NT2/D1 (cell line): ENCODE results near the gene SLMAP.

Experiments used
- DNase-seq: peaks from one replicate; pipeline ENCODE4 v3.0.0-alpha.2; 2011; ENCODE audit warnings: low read depth, low spot score
- H3K27me3 ChIP-seq: 2 replicates; pipeline ENCODE4 v1.6.0; 2011; ENCODE audit warnings: mild to moderate bottlenecking; ENCODE audit not compliant: insufficient read length, insufficient read depth
- H3K36me3 ChIP-seq: 2 replicates; pipeline ENCODE4 v1.6.1; 2011; ENCODE audit warnings: mild to moderate bottlenecking, low read length, mixed read lengths; ENCODE audit not compliant: insufficient read depth, insufficient read length
- H3K4me1 ChIP-seq: 2 replicates; pipeline ENCODE4 v1.5.1; 2011; ENCODE audit not compliant: insufficient read depth, insufficient read length
- H3K4me3 ChIP-seq: 2 replicates; pipeline ENCODE4 v1.5.1; 2011; ENCODE audit warnings: low read depth; ENCODE audit not compliant: insufficient read length
- H3K9ac ChIP-seq: 2 replicates; pipeline ENCODE4 v1.6.0; 2011; ENCODE audit warnings: low read depth; ENCODE audit not compliant: insufficient read length
- H3K9me3 ChIP-seq: 2 replicates; pipeline ENCODE4 v1.5.1; 2011; ENCODE audit warnings: mild to moderate bottlenecking, low read length; ENCODE audit not compliant: insufficient read depth
- SUZ12 ChIP-seq: IDR thresholded peaks from 2 replicates; pipeline ENCODE4 v1.6.1; 2011; ENCODE audit not compliant: insufficient read length, insufficient read depth; ENCODE audit errors: extremely low read depth
- YY1 ChIP-seq: IDR thresholded peaks from 2 replicates; pipeline ENCODE4 v1.6.1; 2011; ENCODE audit not compliant: insufficient read length, insufficient read depth
- ZNF274 ChIP-seq: IDR thresholded peaks from 2 replicates; pipeline ENCODE4 v1.6.1; 2011; ENCODE audit warnings: mild to moderate bottlenecking, low read depth, low read length

The SLMAP gene

DNA sequence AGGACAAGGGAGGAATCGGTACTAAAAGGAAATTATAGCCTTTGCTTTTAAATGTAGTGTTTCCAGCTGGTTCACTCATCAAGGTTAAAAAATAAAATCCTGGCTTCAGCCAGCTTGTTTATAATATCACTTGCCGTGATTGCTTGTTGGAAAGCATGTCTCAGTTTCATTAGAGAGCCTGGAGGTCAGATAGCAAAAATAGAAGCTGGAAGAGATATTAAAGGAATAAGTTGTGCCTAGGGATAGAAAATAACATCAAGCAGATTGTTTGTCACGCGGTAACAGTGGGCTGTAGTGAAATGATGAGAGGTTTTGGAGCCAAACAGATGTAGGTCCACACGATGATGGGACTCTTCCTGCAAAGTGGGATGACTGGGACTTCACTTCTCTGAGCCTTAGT, 17.7 kb upstream of the SLMAP start:
- H3K9ac ChIP-seq = no peak overlapping the region
- H3K27me3 ChIP-seq = no peaks in the 10 kb centered on the region
- no peak for TF ChIP-seq YY1
- TF ChIP-seq SUZ12 = no peak
- no peak for TF ChIP-seq ZNF274
- no peaks in the 10 kb centered on the region for H3K4me1 ChIP-seq
- no peak for DNase-seq
- no peaks in the 10 kb centered on the region for H3K36me3 ChIP-seq
- H3K4me3 ChIP-seq = no peak overlapping the region
- no peaks in the 10 kb centered on the region for H3K9me3 ChIP-seq

DNA sequence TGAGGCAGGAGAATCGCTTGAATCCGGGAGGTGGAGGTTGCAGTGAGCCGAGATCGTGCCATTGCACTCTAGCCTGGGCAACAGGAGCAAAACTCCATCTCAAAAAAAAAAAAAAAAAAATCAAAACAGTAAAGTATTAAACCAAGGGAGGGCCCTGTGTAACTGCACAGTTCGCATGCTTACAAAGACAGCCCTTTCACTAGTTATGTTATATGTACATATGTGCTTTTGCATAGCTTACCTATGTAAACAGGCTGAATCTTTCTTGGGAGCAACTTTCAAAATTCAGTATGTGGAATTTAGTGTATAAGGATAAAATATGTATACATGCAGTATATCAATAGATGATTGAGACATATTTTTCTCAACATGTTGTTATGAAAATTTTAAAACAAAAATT, 16.1 kb upstream of the SLMAP start:
- TF ChIP-seq SUZ12 = no peak
- Histone ChIP-seq H3K27me3 (no peaks in the 10 kb centered on the region), H3K9ac (no peak overlapping the region), H3K36me3 (no peaks in the 10 kb centered on the region), H3K4me1 (no peaks in the 10 kb centered on the region), H3K4me3 (no peak overlapping the region), H3K9me3 (no peaks in the 10 kb centered on the region)
- DNase-seq = no peak

GRCh38 chr3:57743496-57743895, 12.6 kb upstream of the SLMAP start:
- Histone ChIP-seq H3K4me3 (no peak overlapping the region), H3K9ac (no peak overlapping the region), H3K9me3 (no peaks in the 10 kb centered on the region; the same call in 1 of the 2 replicates), H3K36me3 (no peaks in the 10 kb centered on the region), H3K4me1 (no peaks in the 10 kb centered on the region), H3K27me3 (no peaks in the 10 kb centered on the region)
- no peak for DNase-seq
- TF ChIP-seq SUZ12 = no peak
- no peak for TF ChIP-seq ZNF274
- TF ChIP-seq YY1 = no peak

DNA sequence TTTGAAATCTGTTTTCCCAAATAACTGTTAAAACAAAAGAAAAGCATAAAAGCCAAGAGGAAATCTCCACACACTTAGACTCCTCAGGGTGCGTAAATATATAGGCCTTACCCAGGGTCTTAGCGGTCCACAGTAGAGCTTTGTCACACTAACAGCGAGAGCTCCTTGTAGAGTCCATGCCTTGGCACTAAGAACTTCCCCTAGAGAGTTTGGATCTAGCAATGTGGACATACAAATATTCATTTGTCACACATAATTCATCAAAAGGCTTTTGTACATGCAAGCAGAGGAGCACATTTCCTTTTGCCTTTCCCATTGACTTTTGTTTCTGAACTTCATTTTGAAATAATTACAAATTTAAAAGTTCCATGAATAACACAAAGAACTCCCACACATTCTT, 11.0 kb upstream of the SLMAP start:
- H3K4me3 ChIP-seq = no peak overlapping the region
- no peak for TF ChIP-seq ZNF274
- no peak for TF ChIP-seq SUZ12
- TF ChIP-seq YY1 = no peak

DNA sequence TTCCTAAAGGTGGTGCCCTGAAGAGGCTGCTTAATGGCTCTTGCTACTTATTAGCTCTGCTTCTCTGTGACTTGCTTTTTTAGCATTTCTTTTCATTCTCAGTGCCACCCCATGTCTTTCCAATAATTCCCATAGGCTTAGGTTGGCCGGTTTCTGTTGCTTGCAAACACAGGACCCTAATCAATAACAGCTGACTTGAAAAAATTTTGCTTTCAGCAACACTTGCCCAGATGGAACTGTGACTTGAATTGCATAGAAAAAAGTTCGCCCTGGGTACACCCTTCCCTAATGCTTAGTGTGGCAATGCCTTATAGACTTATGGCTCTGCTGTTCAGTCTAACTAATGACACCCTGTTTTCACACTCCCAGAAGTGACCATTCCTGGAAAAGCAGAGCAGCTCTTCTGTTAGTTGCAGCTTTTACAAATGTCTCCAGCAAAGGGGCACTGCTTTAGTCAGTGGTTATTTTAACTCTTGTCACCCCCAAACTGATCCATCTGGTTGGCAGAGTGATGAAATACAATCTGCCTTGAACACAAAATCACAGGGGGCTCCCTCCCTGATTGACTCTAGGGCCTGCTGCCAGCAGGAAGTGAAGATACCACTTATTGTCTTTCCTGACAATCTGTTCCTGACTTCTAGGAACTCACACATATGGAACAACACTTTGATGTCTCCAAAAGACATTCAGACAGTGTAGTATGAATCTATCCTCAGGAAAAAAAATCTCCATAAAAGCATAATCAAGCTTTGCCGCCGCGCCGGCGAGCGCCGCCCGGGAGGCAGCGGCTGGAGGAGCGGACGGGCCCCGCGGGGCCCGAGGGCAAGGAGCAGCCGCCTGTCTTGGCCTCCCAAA, 9.7 kb upstream of the SLMAP start:
- no peak overlapping the region for H3K9ac ChIP-seq
- no peak overlapping the region for H3K4me3 ChIP-seq
- no peak for TF ChIP-seq YY1
- no peak for TF ChIP-seq ZNF274
- TF ChIP-seq SUZ12 = no peak
- no peak for DNase-seq
- no peaks in the 10 kb centered on the region for H3K4me1 ChIP-seq
- H3K36me3 ChIP-seq = no peaks in the 10 kb centered on the region
- no peaks in the 10 kb centered on the region; the same call in 1 of the 2 replicates for H3K9me3 ChIP-seq
- no peaks in the 10 kb centered on the region for H3K27me3 ChIP-seq

More for the DNA sequence above, 11.0 kb upstream of the SLMAP start:
- no peaks in the 10 kb centered on the region for H3K27me3 ChIP-seq
- DNase-seq = no peak
- H3K4me1 ChIP-seq = no peaks in the 10 kb centered on the region
- H3K36me3 ChIP-seq = no peaks in the 10 kb centered on the region
- no peak overlapping the region for H3K9ac ChIP-seq
- no peaks in the 10 kb centered on the region; the same call in 1 of the 2 replicates for H3K9me3 ChIP-seq

DNA sequence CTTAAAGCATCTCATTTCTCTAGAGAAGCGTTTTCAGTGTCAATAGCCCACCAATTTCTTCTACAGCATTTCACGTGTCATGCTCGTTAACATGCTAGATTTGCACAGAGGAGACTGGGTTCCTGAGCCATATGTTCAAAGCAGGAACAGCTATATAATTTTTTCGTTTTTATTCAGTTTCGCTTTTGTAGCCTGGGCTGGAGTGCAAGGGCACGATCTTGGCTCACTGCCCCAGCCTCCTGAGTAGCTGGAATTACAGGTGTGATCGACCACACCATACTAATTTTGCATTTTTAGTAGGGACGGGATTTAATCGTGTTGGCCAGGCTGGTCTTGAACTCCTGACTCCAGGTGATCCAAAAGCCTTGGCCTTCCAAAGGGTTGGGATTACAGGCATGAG, 6.6 kb upstream of the SLMAP start:
- H3K4me1 ChIP-seq = no peaks in the 10 kb centered on the region
- no peaks in the 10 kb centered on the region for H3K27me3 ChIP-seq
- no peaks in the 10 kb centered on the region; the same call in 1 of the 2 replicates for H3K9me3 ChIP-seq
- DNase-seq = no peak
- H3K9ac ChIP-seq = no peak overlapping the region
- TF ChIP-seq SUZ12 = no peak
- no peak for TF ChIP-seq YY1
- no peak for TF ChIP-seq ZNF274
- H3K4me3 ChIP-seq = no peak overlapping the region
- no peaks in the 10 kb centered on the region for H3K36me3 ChIP-seq

- Histone ChIP-seq H3K4me1 (no peaks in the 10 kb centered on the region), H3K9ac (no peak overlapping the region)
- no peak for DNase-seq
These were observed 3.8 kb upstream of the SLMAP start for GRCh38 chr3:57752307-57752706.

More at GRCh38 chr3:57752307-57752706, 3.8 kb upstream of the SLMAP start:
- H3K4me3 ChIP-seq = no peak overlapping the region
- no peaks in the 10 kb centered on the region for H3K9me3 ChIP-seq
- no peaks in the 10 kb centered on the region for H3K27me3 ChIP-seq
- peaks cover 2% of the 10 kb centered on the region for H3K36me3 ChIP-seq
- no peak for TF ChIP-seq ZNF274
- TF ChIP-seq SUZ12 = no peak
- no peak for TF ChIP-seq YY1
